Suppressor macrophage (primary cell): ENCODE measurements around the gene SH3GL2.

ENCODE experiments used
- DNase-seq, 4 experiments: peaks; one replicate each; pipeline ENCODE4 v3.0.0-alpha.2; 2020 to 2022

Gene SH3GL2

GRCh38 chr9:17665450-17665849, 86.6 kb downstream of the SH3GL2 start:
- DNase-seq = no peak

- DNase-seq = peak in 1 of 4 experiments; percentile 6
These were observed 90.3 kb downstream of the SH3GL2 start for GRCh38 chr9:17669206-17669605.

GRCh38 chr9:17682684-17683083, 103.8 kb downstream of the SH3GL2 start:
- no peak for DNase-seq

GRCh38 chr9:17688834-17689233, 110.0 kb downstream of the SH3GL2 start:
- no peak for DNase-seq

- no peak for DNase-seq
These were observed 115.5 kb downstream of the SH3GL2 start for GRCh38 chr9:17694336-17694735.

GRCh38 chr9:17695482-17695881, 116.6 kb downstream of the SH3GL2 start:
- DNase-seq = no peak

GRCh38 chr9:17699615-17700330, 120.9 kb downstream of the SH3GL2 start:
- DNase-seq = no peak

GRCh38 chr9:17706347-17706746, 127.5 kb downstream of the SH3GL2 start:
- DNase-seq = no peak

GRCh38 chr9:17719053-17719452, 140.2 kb downstream of the SH3GL2 start:
- DNase-seq = no peak

- DNase-seq = no peak
These were observed 143.1 kb downstream of the SH3GL2 start for GRCh38 chr9:17721954-17722353.

- no peak for DNase-seq
These were observed 144.8 kb downstream of the SH3GL2 start for GRCh38 chr9:17723656-17724055.

- no peak for DNase-seq
These were observed 146.6 kb downstream of the SH3GL2 start for GRCh38 chr9:17725399-17726010.

- no peak for DNase-seq
These were observed 147.4 kb downstream of the SH3GL2 start for GRCh38 chr9:17726298-17726697.

- no peak for DNase-seq
These were observed 152.0 kb downstream of the SH3GL2 start for GRCh38 chr9:17730899-17731298.

GRCh38 chr9:17731308-17731707, 152.4 kb downstream of the SH3GL2 start:
- no peak for DNase-seq

GRCh38 chr9:17734674-17735073, 155.8 kb downstream of the SH3GL2 start:
- no peak for DNase-seq

GRCh38 chr9:17735859-17736258, 157.0 kb downstream of the SH3GL2 start:
- no peak for DNase-seq

GRCh38 chr9:17739022-17739421, 160.2 kb downstream of the SH3GL2 start:
- DNase-seq = no peak

GRCh38 chr9:17739736-17740135, 160.9 kb downstream of the SH3GL2 start:
- DNase-seq = no peak

- DNase-seq = no peak
These were observed 163.2 kb downstream of the SH3GL2 start for GRCh38 chr9:17742067-17742466.

GRCh38 chr9:17744786-17745185, 165.9 kb downstream of the SH3GL2 start:
- peak in 1 of 4 experiments; percentile 8 for DNase-seq

- DNase-seq = no peak
These were observed 171.4 kb downstream of the SH3GL2 start for GRCh38 chr9:17750269-17750668.

GRCh38 chr9:17751486-17751885, 172.6 kb downstream of the SH3GL2 start:
- no peak for DNase-seq

- DNase-seq = no peak
These were observed 173.2 kb downstream of the SH3GL2 start for GRCh38 chr9:17752021-17752420.

GRCh38 chr9:17757816-17758215, 178.9 kb downstream of the SH3GL2 start:
- no peak for DNase-seq
